H9 (cell line): Measurements from ENCODE around the gene SLX4IP. TPM values are rescaled to one million over a fixed set of nuclear protein-coding genes. Genes with fewer than 3 reads are reported as not detected.
A peak's percentile ranks its signal among the peaks of the same experiment; 100 is the strongest.

Experiments used
- DNase-seq: peaks from one replicate; pipeline ENCODE4 v3.0.0-alpha.2; 2017
- H2AFZ ChIP-seq: one replicate; pipeline ENCODE4 v1.6.1; 2013; ENCODE audit warnings: mild to moderate bottlenecking, low read length, control low read depth, moderate library complexity
- H2AK5ac ChIP-seq: 2 replicates; pipeline ENCODE4 v1.6.1; 2013; ENCODE audit warnings: low read length, control low read depth, mixed read lengths; ENCODE audit not compliant: insufficient read length
- H2BK120ac ChIP-seq: one replicate; pipeline ENCODE4 v1.6.1; 2013; ENCODE audit warnings: low read depth, mild to moderate bottlenecking, low read length, control low read depth, inconsistent platforms; ENCODE audit not compliant: poor library complexity, severe bottlenecking
- H2BK12ac ChIP-seq: 2 replicates; pipeline ENCODE4 v1.6.1; 2013; ENCODE audit warnings: low read length, control low read depth, mixed read lengths, low read depth; ENCODE audit not compliant: insufficient read length
- H2BK15ac ChIP-seq: 2 replicates; pipeline ENCODE4 v1.6.1; 2013; ENCODE audit warnings: low read depth, low read length, control low read depth
- H2BK20ac ChIP-seq: one replicate; pipeline ENCODE4 v1.6.1; 2013; ENCODE audit warnings: low read depth, mild to moderate bottlenecking, low read length, control low read depth, inconsistent platforms; ENCODE audit not compliant: poor library complexity, severe bottlenecking
- H2BK5ac ChIP-seq: 2 replicates; pipeline ENCODE4 v1.6.1; 2013; ENCODE audit warnings: low read length, control low read depth, mixed read lengths; ENCODE audit not compliant: insufficient read length
- H3K14ac ChIP-seq: 2 replicates; pipeline ENCODE4 v1.6.1; 2013; ENCODE audit warnings: low read length, control low read depth; ENCODE audit not compliant: insufficient read depth
- H3K18ac ChIP-seq: 2 replicates; pipeline ENCODE4 v1.6.1; 2013; ENCODE audit warnings: low read depth, mild to moderate bottlenecking, mixed read lengths, low read length, control low read depth; ENCODE audit not compliant: insufficient read length
- H3K23ac ChIP-seq: 2 replicates; pipeline ENCODE4 v1.6.1; 2013; ENCODE audit warnings: low read length, control low read depth, mixed read lengths, low read depth; ENCODE audit not compliant: insufficient read length
- H3K23me2 ChIP-seq: 2 replicates; pipeline ENCODE4 v1.6.1; 2013; ENCODE audit warnings: low read depth, mild to moderate bottlenecking, mixed read lengths, low read length, control low read depth; ENCODE audit not compliant: insufficient read length, poor library complexity, severe bottlenecking
- H3K27ac ChIP-seq: 2 replicates; pipeline ENCODE4 v1.5.1; 2013; ENCODE audit warnings: low read length, control low read depth, mixed read lengths, low read depth; ENCODE audit not compliant: insufficient read length
- H3K27me3 ChIP-seq: 2 replicates; pipeline ENCODE4 v1.6.1; 2013; ENCODE audit warnings: low read length, control low read depth, inconsistent platforms; ENCODE audit not compliant: insufficient read depth
- H3K4ac ChIP-seq: 2 replicates; pipeline ENCODE4 v1.6.1; 2013; ENCODE audit warnings: low read depth, mild to moderate bottlenecking, control low read depth, inconsistent platforms, low read length, moderate library complexity
- H3K4me1 ChIP-seq: 2 replicates; pipeline ENCODE4 v1.6.1; 2013; ENCODE audit warnings: low read length, control low read depth, inconsistent platforms; ENCODE audit not compliant: insufficient read depth
- H3K4me2 ChIP-seq: 2 replicates; pipeline ENCODE4 v1.6.1; 2013; ENCODE audit warnings: low read length, control low read depth, mixed read lengths; ENCODE audit not compliant: insufficient read length, insufficient read depth
- H3K56ac ChIP-seq: 2 replicates; pipeline ENCODE4 v1.6.1; 2013; ENCODE audit warnings: low read depth, mild to moderate bottlenecking, mixed read lengths, low read length, control low read depth; ENCODE audit not compliant: insufficient read length
- H3K79me1 ChIP-seq: 2 replicates; pipeline ENCODE4 v1.6.1; 2013; ENCODE audit warnings: low read depth, mild to moderate bottlenecking, moderate library complexity, low read length, control low read depth, inconsistent platforms; ENCODE audit not compliant: insufficient read depth, poor library complexity, severe bottlenecking
- H3K79me2 ChIP-seq: 2 replicates; pipeline ENCODE4 v1.6.1; 2013; ENCODE audit warnings: low read length, control low read depth, inconsistent platforms; ENCODE audit not compliant: insufficient read depth
- H3K9ac ChIP-seq: 2 replicates; pipeline ENCODE4 v1.6.1; 2013; ENCODE audit warnings: low read length, control low read depth, mixed read lengths; ENCODE audit not compliant: insufficient read length; ENCODE audit errors: extremely low read depth
- H3K9me3 ChIP-seq: one replicate; pipeline ENCODE4 v1.6.1; 2013; ENCODE audit warnings: low read depth, low read length, inconsistent platforms; ENCODE audit not compliant: control insufficient read depth
- H3T11ph ChIP-seq: one replicate; pipeline ENCODE4 v1.6.1; 2013; ENCODE audit warnings: mild to moderate bottlenecking, low read length, control low read depth, inconsistent platforms
- H4K20me1 ChIP-seq: one replicate; pipeline ENCODE4 v1.6.1; 2013; ENCODE audit not compliant: control insufficient read depth, insufficient read length, insufficient read depth
- H4K5ac ChIP-seq: 2 replicates; pipeline ENCODE4 v1.6.1; 2013; ENCODE audit warnings: low read depth, mild to moderate bottlenecking, mixed read lengths, low read length, control low read depth; ENCODE audit not compliant: insufficient read length
- H4K8ac ChIP-seq: replicated peaks from 2 replicates; pipeline ENCODE4 v1.6.1; 2013; ENCODE audit warnings: low read length, control low read depth, mixed read lengths, low read depth; ENCODE audit not compliant: insufficient read length
- H4K91ac ChIP-seq: 2 replicates; pipeline ENCODE4 v1.6.1; 2013; ENCODE audit warnings: low read depth, mild to moderate bottlenecking, moderate library complexity, mixed read lengths, low read length, control low read depth; ENCODE audit not compliant: insufficient read length
- H3K27ac Mint-ChIP-seq, 3 experiments: 2 replicates in 2 of 3; 3 replicates in 1 of 3; pipeline ENCODE4 v1.8.0; 2020 to 2021; ENCODE audit warnings: mixed read lengths in 3 of 3, mild to moderate bottlenecking in 1 of 3, moderate library complexity in 1 of 3
- H3K27me3 Mint-ChIP-seq: 2 replicates; pipeline ENCODE4 v1.8.0; 2021; ENCODE audit warnings: low read depth, mild to moderate bottlenecking, moderate library complexity, mixed read lengths
- H3K36me3 Mint-ChIP-seq, 3 experiments: 2 replicates in 2 of 3; 3 replicates in 1 of 3; pipeline ENCODE4 v1.8.0; 2020 to 2021; ENCODE audit warnings: low read depth in 3 of 3, mixed read lengths in 3 of 3; ENCODE audit not compliant: insufficient read depth in 1 of 3
- H3K4me1 Mint-ChIP-seq, 2 experiments: 2 replicates each; pipeline ENCODE4 v1.8.0; 2020; ENCODE audit warnings: mixed read lengths in 2 of 2
- H3K4me3 Mint-ChIP-seq, 2 experiments: 2 replicates in 1 of 2; 3 replicates in 1 of 2; pipeline ENCODE4 v1.8.0; 2020 to 2021; ENCODE audit warnings: mild to moderate bottlenecking in 2 of 2, mixed read lengths in 2 of 2, moderate library complexity in 1 of 2
- H3K9me3 Mint-ChIP-seq, 2 experiments: 2 replicates in 1 of 2; 3 replicates in 1 of 2; pipeline ENCODE4 v1.8.0; 2020; ENCODE audit warnings: mild to moderate bottlenecking in 2 of 2, mixed read lengths in 2 of 2, moderate library complexity in 1 of 2
- WGBS: extraction: QIAGEN DNeasy Blood & Tissue Kit; methylation state at CpG from one replicate; pipeline ENCODE4 v1.1.7; 2013; ENCODE audit warnings: missing lambda C conversion rate, low lambda C conversion rate, mixed read lengths; ENCODE audit not compliant: insufficient read length; ENCODE audit errors: extremely low coverage; 5-methylcytosine and 5-hydroxymethylcytosine counted together
- total RNA-seq: library from RNA; stranded (reverse); gene quantifications from 2 replicates; pipeline ENCODE4 v1.2.1, GENCODE V29; 2021
- TF ChIP-seq, protein P1 (sequence below): fragments of 200-600 bp; sonication (generic); conservative IDR thresholded peaks from 3 replicates; pipeline ENCODE4 v1.8.0; 2021; ENCODE audit warnings: antibody characterized with exemption, mild to moderate bottlenecking

The SLX4IP gene
- total RNA-seq, 1 experiment from 2014 or later, result 7.9 TPM

DNA sequence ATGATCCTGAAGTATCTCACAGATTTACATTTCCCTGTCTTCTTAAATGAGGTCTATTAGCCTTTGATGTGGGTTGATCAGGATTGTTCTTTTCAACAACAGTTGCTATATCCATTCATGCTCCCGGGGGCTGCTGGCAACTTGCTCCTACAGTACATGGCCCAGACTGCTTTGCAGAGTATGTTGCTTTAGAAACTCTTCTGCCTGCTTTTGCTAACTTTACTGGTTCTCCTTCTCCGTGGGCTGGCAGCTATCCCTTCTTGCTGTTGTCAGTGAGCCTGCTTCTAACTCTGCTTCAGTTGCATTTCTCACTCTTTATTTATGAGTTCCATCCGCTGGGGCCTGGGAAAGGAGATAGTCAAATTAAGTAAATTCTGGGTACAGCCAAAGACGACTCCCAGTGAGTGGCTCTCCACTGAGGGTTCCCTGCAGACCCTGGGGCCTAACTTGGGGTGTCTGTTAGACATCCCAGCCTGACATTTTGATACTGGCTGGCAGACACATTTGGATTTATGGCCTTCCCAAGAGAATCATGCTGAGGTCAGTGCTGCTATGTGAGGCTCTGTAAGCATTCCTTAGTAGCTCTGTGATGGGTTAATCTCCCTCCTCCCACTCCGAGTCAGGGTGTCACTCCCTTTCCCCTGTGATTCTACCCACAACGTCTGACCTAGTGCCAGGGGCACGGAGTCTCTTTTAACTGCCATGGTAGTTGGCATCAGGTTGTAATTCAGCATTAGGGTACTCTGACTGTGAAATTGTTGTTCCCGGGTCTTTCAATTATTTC is 73.6 kb downstream of the SLX4IP start:
- Histone ChIP-seq H3K18ac (no peak overlapping the region), H3K9me3 (no peaks in the 10 kb centered on the region), H4K8ac (no peak overlapping the region), H3K79me1 (no peaks in the 10 kb centered on the region), H4K20me1 (no peaks in the 10 kb centered on the region), H2BK20ac (no peak overlapping the region), H4K91ac (no peak overlapping the region), H2BK15ac (no peak overlapping the region), H3K27me3 (no peaks in the 10 kb centered on the region), H3K4me1 (peaks cover 9% of the 10 kb centered on the region), H2BK12ac (no peak overlapping the region), H2AFZ (no peak overlapping the region), H3T11ph (no peak overlapping the region), H3K56ac (no peak overlapping the region), H3K27ac (no peak overlapping the region), H2AK5ac (no peak overlapping the region), H2BK5ac (no peak overlapping the region), H4K5ac (no peak overlapping the region), H3K14ac (no peak overlapping the region; the same call in 1 of the 2 replicates), H3K23ac (no peak overlapping the region), H3K23me2 (no peaks in the 10 kb centered on the region), H3K79me2 (no peaks in the 10 kb centered on the region), H3K9ac (no peak overlapping the region), H3K4me2 (no peak overlapping the region), H3K4ac (no peak overlapping the region), H2BK120ac (no peak overlapping the region)
- no CpG with 5 or more reads among the region's 8 CpGs for WGBS
- no peak for DNase-seq
- TF ChIP-seq, protein P1, sequence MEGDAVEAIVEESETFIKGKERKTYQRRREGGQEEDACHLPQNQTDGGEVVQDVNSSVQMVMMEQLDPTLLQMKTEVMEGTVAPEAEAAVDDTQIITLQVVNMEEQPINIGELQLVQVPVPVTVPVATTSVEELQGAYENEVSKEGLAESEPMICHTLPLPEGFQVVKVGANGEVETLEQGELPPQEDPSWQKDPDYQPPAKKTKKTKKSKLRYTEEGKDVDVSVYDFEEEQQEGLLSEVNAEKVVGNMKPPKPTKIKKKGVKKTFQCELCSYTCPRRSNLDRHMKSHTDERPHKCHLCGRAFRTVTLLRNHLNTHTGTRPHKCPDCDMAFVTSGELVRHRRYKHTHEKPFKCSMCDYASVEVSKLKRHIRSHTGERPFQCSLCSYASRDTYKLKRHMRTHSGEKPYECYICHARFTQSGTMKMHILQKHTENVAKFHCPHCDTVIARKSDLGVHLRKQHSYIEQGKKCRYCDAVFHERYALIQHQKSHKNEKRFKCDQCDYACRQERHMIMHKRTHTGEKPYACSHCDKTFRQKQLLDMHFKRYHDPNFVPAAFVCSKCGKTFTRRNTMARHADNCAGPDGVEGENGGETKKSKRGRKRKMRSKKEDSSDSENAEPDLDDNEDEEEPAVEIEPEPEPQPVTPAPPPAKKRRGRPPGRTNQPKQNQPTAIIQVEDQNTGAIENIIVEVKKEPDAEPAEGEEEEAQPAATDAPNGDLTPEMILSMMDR, result no peak
- H3K36me3 Mint-ChIP-seq, result peaks cover 0 to 4% (median 2%) of the 10 kb centered on the region in 3 experiments; a peak in 2 of 7 replicates
- no peak overlapping the region for H3K4me3 Mint-ChIP-seq
- no peaks in the 10 kb centered on the region for H3K27me3 Mint-ChIP-seq
- peak overlapping the region in 1 of 3 experiments; percentile 7; a peak in 3 of 7 replicates for H3K27ac Mint-ChIP-seq
- H3K9me3 Mint-ChIP-seq, result no peaks in the 10 kb centered on the region
- H3K4me1 Mint-ChIP-seq, result peaks cover 21 to 34% of the 10 kb centered on the region in 2 experiments
